ENCODE measurements around the gene VIPR1.
A peak's percentile ranks its signal among the peaks of the same experiment; 100 is the strongest.

VIPR1 gene

DNA sequence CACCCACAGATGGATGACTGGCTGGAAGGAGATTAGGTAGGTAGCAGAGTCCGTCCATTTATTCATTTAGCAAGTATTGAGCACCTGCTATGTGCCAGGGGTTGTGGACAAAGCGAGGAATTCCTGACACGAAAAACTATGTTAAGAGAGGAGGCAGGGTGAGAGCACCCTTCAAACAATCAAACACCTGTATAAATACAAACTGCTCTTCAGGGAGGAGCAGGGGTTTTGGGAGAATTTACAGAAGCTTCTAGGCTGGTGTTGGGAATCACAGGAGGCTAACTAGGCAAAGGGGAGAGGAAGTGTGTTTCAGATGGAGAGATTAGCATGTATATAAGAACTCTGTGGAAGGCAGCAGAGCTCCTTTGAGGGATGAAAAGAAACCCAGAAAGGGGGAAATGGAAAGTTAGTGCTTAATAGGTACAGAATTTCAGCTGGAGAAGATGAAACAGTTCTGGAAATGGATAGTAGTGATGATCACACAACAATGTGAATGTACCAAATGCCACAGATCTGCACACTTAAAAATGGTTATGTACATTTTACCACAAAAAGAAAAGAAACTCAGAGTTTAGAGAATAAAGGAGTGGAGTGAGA is 80.1 kb downstream of the VIPR1 start:
- DNase-seq: peak; percentile 67
